Measurements from ENCODE around the gene RAET1L. TPM values are rescaled to one million over a fixed set of nuclear protein-coding genes. Genes with fewer than 3 reads are reported as not detected.

Gene RAET1L
- total and polyA plus RNA-seq, 4 donors = not detected

DNA sequence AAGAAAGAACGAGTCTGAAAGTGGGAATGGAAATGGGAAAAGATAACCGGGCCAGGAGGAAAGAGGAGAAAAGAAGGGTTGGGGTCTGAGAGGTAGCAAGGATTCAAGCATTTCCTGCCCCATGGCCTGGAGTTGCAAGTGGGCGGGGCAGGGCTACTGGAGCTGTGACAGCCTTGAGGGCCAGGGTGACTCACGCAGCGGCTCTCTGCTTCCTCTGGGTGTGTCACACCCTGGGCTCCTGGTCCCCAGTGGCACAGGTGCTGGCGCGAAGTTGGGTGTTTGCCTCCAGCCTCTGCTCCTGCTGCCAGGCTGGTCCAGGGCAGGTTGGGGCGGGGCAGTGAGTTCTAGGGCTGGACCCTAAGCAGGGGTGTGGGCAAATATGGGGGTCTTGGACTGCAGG, 46.9 kb upstream of the RAET1L start:
- Histone ChIP-seq H3K27ac (ENCODE audit: low read depth in 1 of 2, low read length in 2 of 2) (no peak overlapping the region), H3K9ac (ENCODE audit: low read depth in 1 of 2, low read length in 2 of 2) (no peak overlapping the region), H3K4me1 (ENCODE audit: control insufficient read depth in 4 of 4, insufficient read depth in 4 of 4, low read length in 3 of 4) (peaks cover 0 to 7% (median 3%) of the 10 kb centered on the region in 4 donors), H3K36me3 (ENCODE audit: control insufficient read depth in 4 of 4, insufficient read depth in 3 of 4, low read depth in 1 of 4, low read length in 3 of 4) (no peaks in the 10 kb centered on the region), H3K27me3 (ENCODE audit: control insufficient read depth in 4 of 4, insufficient read depth in 4 of 4, low read length in 3 of 4) (no peaks in the 10 kb centered on the region), H3K9me3 (ENCODE audit: control insufficient read depth in 4 of 4, low read length in 3 of 4) (no peaks in the 10 kb centered on the region), H3K4me3 (ENCODE audit: low read depth in 1 of 3, low read length in 3 of 3) (no peak overlapping the region)
- TF ChIP-seq FOXA2 (IDR thresholded peaks at IDR 0.05) (no peak), YY1 (IDR thresholded peaks at IDR 0.05) (no peak), FOXA1 (IDR thresholded peaks at IDR 0.05) (no peak), SP1 (IDR thresholded peaks at IDR 0.05) (no peak), TAF1 (conservative IDR thresholded peaks at IDR 0.05) (no peak), RAD21 (IDR thresholded peaks at IDR 0.05) (no peak), JUND (IDR thresholded peaks at IDR 0.05) (no peak), NR2F2 (IDR thresholded peaks at IDR 0.05) (no peak), HNF4A (conservative IDR thresholded peaks at IDR 0.05) (no peak), EGR1 (IDR thresholded peaks at IDR 0.05; ENCODE audit: low read depth in 2 of 2) (no peak), GABPA (IDR thresholded peaks at IDR 0.05 in 1 of 2, conservative IDR thresholded peaks at IDR 0.05 in 1 of 2) (no peak), HNF4G (IDR thresholded peaks at IDR 0.05) (no peak), RXRA (IDR thresholded peaks at IDR 0.05) (no peak)
- TF ChIP-seq, protein P1, sequence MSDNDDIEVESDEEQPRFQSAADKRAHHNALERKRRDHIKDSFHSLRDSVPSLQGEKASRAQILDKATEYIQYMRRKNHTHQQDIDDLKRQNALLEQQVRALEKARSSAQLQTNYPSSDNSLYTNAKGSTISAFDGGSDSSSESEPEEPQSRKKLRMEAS (IDR thresholded peaks at IDR 0.05) = no peak
- TF ChIP-seq, protein P2, sequence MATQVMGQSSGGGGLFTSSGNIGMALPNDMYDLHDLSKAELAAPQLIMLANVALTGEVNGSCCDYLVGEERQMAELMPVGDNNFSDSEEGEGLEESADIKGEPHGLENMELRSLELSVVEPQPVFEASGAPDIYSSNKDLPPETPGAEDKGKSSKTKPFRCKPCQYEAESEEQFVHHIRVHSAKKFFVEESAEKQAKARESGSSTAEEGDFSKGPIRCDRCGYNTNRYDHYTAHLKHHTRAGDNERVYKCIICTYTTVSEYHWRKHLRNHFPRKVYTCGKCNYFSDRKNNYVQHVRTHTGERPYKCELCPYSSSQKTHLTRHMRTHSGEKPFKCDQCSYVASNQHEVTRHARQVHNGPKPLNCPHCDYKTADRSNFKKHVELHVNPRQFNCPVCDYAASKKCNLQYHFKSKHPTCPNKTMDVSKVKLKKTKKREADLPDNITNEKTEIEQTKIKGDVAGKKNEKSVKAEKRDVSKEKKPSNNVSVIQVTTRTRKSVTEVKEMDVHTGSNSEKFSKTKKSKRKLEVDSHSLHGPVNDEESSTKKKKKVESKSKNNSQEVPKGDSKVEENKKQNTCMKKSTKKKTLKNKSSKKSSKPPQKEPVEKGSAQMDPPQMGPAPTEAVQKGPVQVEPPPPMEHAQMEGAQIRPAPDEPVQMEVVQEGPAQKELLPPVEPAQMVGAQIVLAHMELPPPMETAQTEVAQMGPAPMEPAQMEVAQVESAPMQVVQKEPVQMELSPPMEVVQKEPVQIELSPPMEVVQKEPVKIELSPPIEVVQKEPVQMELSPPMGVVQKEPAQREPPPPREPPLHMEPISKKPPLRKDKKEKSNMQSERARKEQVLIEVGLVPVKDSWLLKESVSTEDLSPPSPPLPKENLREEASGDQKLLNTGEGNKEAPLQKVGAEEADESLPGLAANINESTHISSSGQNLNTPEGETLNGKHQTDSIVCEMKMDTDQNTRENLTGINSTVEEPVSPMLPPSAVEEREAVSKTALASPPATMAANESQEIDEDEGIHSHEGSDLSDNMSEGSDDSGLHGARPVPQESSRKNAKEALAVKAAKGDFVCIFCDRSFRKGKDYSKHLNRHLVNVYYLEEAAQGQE (IDR thresholded peaks at IDR 0.05) = no peak
- TF ChIP-seq, protein P3, sequence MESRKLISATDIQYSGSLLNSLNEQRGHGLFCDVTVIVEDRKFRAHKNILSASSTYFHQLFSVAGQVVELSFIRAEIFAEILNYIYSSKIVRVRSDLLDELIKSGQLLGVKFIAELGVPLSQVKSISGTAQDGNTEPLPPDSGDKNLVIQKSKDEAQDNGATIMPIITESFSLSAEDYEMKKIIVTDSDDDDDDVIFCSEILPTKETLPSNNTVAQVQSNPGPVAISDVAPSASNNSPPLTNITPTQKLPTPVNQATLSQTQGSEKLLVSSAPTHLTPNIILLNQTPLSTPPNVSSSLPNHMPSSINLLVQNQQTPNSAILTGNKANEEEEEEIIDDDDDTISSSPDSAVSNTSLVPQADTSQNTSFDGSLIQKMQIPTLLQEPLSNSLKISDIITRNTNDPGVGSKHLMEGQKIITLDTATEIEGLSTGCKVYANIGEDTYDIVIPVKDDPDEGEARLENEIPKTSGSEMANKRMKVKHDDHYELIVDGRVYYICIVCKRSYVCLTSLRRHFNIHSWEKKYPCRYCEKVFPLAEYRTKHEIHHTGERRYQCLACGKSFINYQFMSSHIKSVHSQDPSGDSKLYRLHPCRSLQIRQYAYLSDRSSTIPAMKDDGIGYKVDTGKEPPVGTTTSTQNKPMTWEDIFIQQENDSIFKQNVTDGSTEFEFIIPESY (IDR thresholded peaks at IDR 0.05) = no peak
- TF ChIP-seq, protein P4, sequence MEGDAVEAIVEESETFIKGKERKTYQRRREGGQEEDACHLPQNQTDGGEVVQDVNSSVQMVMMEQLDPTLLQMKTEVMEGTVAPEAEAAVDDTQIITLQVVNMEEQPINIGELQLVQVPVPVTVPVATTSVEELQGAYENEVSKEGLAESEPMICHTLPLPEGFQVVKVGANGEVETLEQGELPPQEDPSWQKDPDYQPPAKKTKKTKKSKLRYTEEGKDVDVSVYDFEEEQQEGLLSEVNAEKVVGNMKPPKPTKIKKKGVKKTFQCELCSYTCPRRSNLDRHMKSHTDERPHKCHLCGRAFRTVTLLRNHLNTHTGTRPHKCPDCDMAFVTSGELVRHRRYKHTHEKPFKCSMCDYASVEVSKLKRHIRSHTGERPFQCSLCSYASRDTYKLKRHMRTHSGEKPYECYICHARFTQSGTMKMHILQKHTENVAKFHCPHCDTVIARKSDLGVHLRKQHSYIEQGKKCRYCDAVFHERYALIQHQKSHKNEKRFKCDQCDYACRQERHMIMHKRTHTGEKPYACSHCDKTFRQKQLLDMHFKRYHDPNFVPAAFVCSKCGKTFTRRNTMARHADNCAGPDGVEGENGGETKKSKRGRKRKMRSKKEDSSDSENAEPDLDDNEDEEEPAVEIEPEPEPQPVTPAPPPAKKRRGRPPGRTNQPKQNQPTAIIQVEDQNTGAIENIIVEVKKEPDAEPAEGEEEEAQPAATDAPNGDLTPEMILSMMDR (IDR thresholded peaks at IDR 0.05; ENCODE audit: low read depth, low read length, missing input control) = no peak
- TF ChIP-seq, protein P5, sequence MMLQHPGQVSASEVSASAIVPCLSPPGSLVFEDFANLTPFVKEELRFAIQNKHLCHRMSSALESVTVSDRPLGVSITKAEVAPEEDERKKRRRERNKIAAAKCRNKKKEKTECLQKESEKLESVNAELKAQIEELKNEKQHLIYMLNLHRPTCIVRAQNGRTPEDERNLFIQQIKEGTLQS (IDR thresholded peaks at IDR 0.05) = no peak
- no peak for DNase-seq (ENCODE audit: low spot score)
- 65% methylated on average over 8 of the region's 8 CpGs for WGBS
